ENCODE data around the gene NDUFS2. TPM values are rescaled to one million over a fixed set of nuclear protein-coding genes. Genes with fewer than 3 reads are reported as not detected.

NDUFS2 gene
- total RNA-seq, 4 donors from 2014 or later: 93.4 to 121 (median 100) TPM

GRCh38 chr1:161196521-161197451, 5.4 kb upstream of the NDUFS2 start:
- Histone ChIP-seq H3K27ac (peak overlapping the region in 3 of 4 donors; percentile 94 to 96 (median 96)), H3K36me3 (peaks cover 0 to 8% of the 10 kb centered on the region in 2 donors), H3K27me3 (no peaks in the 10 kb centered on the region), H3K4me3 (peak overlapping the region in 1 of 2 donors; percentile 50), H3K4me1 (peaks cover 0 to 95% (median 46%) of the 10 kb centered on the region in 3 donors), H3K9me3 (no peaks in the 10 kb centered on the region)
- 19 to 27% methylated on average over 3 to 7 of the region's 27 CpGs for WGBS, 2 donors (ENCODE audit: low coverage in 1 of 2)
- no peak for TF ChIP-seq EP300 (IDR thresholded peaks at IDR 0.05)
- TF ChIP-seq CTCF (IDR thresholded peaks at IDR 0.05): no peak
- no peak for TF ChIP-seq POLR2AphosphoS5 (IDR thresholded peaks at IDR 0.05)
- no peak for TF ChIP-seq POLR2A (IDR thresholded peaks at IDR 0.05)
- no peak for ATAC-seq

- TF ChIP-seq POLR2AphosphoS5 (IDR thresholded peaks at IDR 0.05) (no peak), CTCF (IDR thresholded peaks at IDR 0.05) (no peak), EP300 (IDR thresholded peaks at IDR 0.05) (no peak), POLR2A (IDR thresholded peaks at IDR 0.05) (no peak)
- Histone ChIP-seq H3K27ac (peak overlapping the region in 3 of 4 donors; percentile 94 to 96 (median 96)), H3K9me3 (no peaks in the 10 kb centered on the region), H3K4me3 (peak overlapping the region in 1 of 2 donors; percentile 50), H3K36me3 (peaks cover 0 to 3% of the 10 kb centered on the region in 2 donors), H3K27me3 (no peaks in the 10 kb centered on the region), H3K4me1 (peaks cover 0 to 91% (median 46%) of the 10 kb centered on the region in 3 donors)
- WGBS, 2 donors (ENCODE audit: low coverage in 1 of 2): 41 to 43% methylated on average over 4 to 5 of the region's 11 CpGs
- no peak for ATAC-seq
Measured at GRCh38 chr1:161197560-161198193, 4.5 kb upstream of the NDUFS2 start.

DNA sequence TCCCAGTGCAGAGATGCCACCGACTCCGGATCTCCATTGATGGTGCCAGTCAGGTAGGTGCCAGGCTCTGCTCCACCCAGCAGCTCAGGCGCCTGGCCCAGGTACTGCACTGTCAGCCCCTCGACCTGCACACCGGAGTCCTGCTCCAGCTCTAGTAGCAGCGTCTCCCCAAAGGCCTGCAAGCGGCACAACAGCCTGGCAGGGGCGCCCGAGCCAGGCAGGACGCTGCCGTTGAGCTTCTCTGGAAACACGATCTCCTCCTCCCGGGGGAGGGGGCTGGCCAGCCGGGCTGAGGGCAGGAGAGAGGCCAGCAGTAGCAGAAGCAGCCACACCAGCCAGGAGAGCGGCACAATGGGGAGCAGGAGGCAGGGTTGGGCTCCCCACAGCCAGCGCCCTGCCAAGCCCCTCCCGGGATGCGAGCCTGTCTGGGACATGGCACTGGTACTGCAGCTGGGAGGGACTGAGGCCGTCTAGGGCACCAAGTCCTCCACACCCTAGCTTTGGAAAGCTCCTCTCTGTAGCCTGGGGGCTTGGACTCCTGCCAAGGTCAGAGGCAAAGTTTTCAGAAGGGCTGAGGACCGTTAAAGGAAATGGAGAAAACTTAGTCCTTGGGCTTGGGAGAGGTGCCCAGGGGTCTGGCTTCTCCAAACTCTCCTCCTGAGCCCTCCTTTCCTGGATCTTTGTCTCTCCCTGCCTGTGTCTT, 3.8 kb upstream of the NDUFS2 start:
- peak overlapping the region; percentile 0 to 50 for H3K4me3 ChIP-seq
- no peak for ATAC-seq
- no peaks in the 10 kb centered on the region for H3K9me3 ChIP-seq
- no peaks in the 10 kb centered on the region for H3K27me3 ChIP-seq
- H3K36me3 ChIP-seq: peaks cover 0 to 4% of the 10 kb centered on the region in 2 donors
- peaks cover 0 to 91% (median 46%) of the 10 kb centered on the region in 3 donors for H3K4me1 ChIP-seq
- TF ChIP-seq CTCF (IDR thresholded peaks at IDR 0.05) (no peak), POLR2A (IDR thresholded peaks at IDR 0.05) (no peak), EP300 (IDR thresholded peaks at IDR 0.05) (no peak), POLR2AphosphoS5 (IDR thresholded peaks at IDR 0.05) (no peak)
- peak overlapping the region; percentile 2 to 96 (median 95) for H3K27ac ChIP-seq
- no CpG with 5 or more reads among the region's 20 CpGs for WGBS, 2 donors (ENCODE audit: low coverage in 1 of 2)

- Histone ChIP-seq H3K36me3 (peaks cover 0 to 10% of the 10 kb centered on the region in 2 donors), H3K4me1 (peaks cover 0 to 91% (median 49%) of the 10 kb centered on the region in 3 donors), H3K9me3 (no peaks in the 10 kb centered on the region), H3K27me3 (no peaks in the 10 kb centered on the region), H3K27ac (peak within 1 kb of the TSS; percentile 2 to 96 (median 95)), H3K4me3 (peak within 1 kb of the TSS; percentile 0 to 50)
- 28% methylated on average over 9 of the region's 11 CpGs; no CpG with 5 or more reads in 1 of the 2 donors for WGBS, 2 donors (ENCODE audit: low coverage in 1 of 2)
- peak; percentile 24 to 36 for TF ChIP-seq POLR2A (IDR thresholded peaks at IDR 0.05)
- TF ChIP-seq POLR2AphosphoS5 (IDR thresholded peaks at IDR 0.05): peak; percentile 68
- no peak for TF ChIP-seq CTCF (IDR thresholded peaks at IDR 0.05)
- no peak for TF ChIP-seq EP300 (IDR thresholded peaks at IDR 0.05)
- ATAC-seq: peak; percentile 31
Measured at GRCh38 chr1:161198897-161199431, 3.2 kb upstream of the NDUFS2 start, which contains the start of gene ADAMTS4. Gene ADAMTS4, minus strand, starts transcription at chr1:161199054. Its CDS starts 427 bp downstream, at chr1:161198627.
